Measurements from ENCODE around the gene TAF1D.
A peak's percentile ranks its signal among the peaks of the same experiment; 100 is the strongest.

The TAF1D gene

GRCh38 chr11:93744669-93745004 lies 3.3 kb upstream of the TAF1D start:
- TF ChIP-seq NFIC (IDR thresholded peaks at IDR 0.05) (no peak), ZBTB7A (IDR thresholded peaks at IDR 0.05; ENCODE audit: low read depth) (no peak), TCF12 (IDR thresholded peaks at IDR 0.05; ENCODE audit: low read depth) (no peak), CREB1 (IDR thresholded peaks at IDR 0.05; ENCODE audit: low read depth) (no peak), MAX (IDR thresholded peaks at IDR 0.05) (no peak), REST (IDR thresholded peaks at IDR 0.05; ENCODE audit: low read depth) (no peak), YY1 (IDR thresholded peaks at IDR 0.05; ENCODE audit: low read depth) (no peak), RAD21 (IDR thresholded peaks at IDR 0.05; ENCODE audit: low read depth) (no peak), FOXM1 (IDR thresholded peaks at IDR 0.05; ENCODE audit: borderline replicate concordance, low read depth) (no peak), CEBPB (IDR thresholded peaks at IDR 0.05) (no peak), EGR1 (IDR thresholded peaks at IDR 0.05) (no peak), EP300 (IDR thresholded peaks at IDR 0.05; ENCODE audit: borderline replicate concordance) (no peak)

GRCh38 chr11:93743291-93743690 lies 2.0 kb upstream of the TAF1D start:
- no peak for TF ChIP-seq YY1 (IDR thresholded peaks at IDR 0.05; ENCODE audit: low read depth)
- TF ChIP-seq TCF12 (IDR thresholded peaks at IDR 0.05; ENCODE audit: low read depth): no peak
- no peak for TF ChIP-seq MAX (IDR thresholded peaks at IDR 0.05)
- no peak for TF ChIP-seq CREB1 (IDR thresholded peaks at IDR 0.05; ENCODE audit: low read depth)
- TF ChIP-seq REST (IDR thresholded peaks at IDR 0.05; ENCODE audit: low read depth): no peak
- TF ChIP-seq ZBTB7A (IDR thresholded peaks at IDR 0.05; ENCODE audit: low read depth): no peak
- no peak for TF ChIP-seq FOXM1 (IDR thresholded peaks at IDR 0.05; ENCODE audit: borderline replicate concordance, low read depth)
- no peak for TF ChIP-seq USF1 (IDR thresholded peaks at IDR 0.05)

GRCh38 chr11:93741882-93742226 lies 559 bp upstream of the TAF1D start:
- TF ChIP-seq CEBPB (IDR thresholded peaks at IDR 0.05) (peak; percentile 80), EP300 (IDR thresholded peaks at IDR 0.05; ENCODE audit: borderline replicate concordance) (no peak), REST (IDR thresholded peaks at IDR 0.05; ENCODE audit: low read depth) (no peak), YY1 (IDR thresholded peaks at IDR 0.05; ENCODE audit: low read depth) (no peak), RAD21 (IDR thresholded peaks at IDR 0.05; ENCODE audit: low read depth) (no peak), NFIC (IDR thresholded peaks at IDR 0.05) (no peak), FOXM1 (IDR thresholded peaks at IDR 0.05; ENCODE audit: borderline replicate concordance, low read depth) (no peak)

GRCh38 chr11:93740730-93741093 lies 583 bp downstream of the TAF1D start:
- TF ChIP-seq TEAD4 (IDR thresholded peaks at IDR 0.05) (no peak), USF1 (IDR thresholded peaks at IDR 0.05) (peak; percentile 80), NFIC (IDR thresholded peaks at IDR 0.05) (no peak), YY1 (IDR thresholded peaks at IDR 0.05; ENCODE audit: low read depth) (no peak), MAX (IDR thresholded peaks at IDR 0.05) (peak; percentile 92), TAF1 (IDR thresholded peaks at IDR 0.05; ENCODE audit: low read depth) (no peak)

GRCh38 chr11:93740031-93740729 lies 1.1 kb downstream of the TAF1D start:
- no peak for TF ChIP-seq CREB1 (IDR thresholded peaks at IDR 0.05; ENCODE audit: low read depth)
- TF ChIP-seq MAX (IDR thresholded peaks at IDR 0.05): no peak
- TF ChIP-seq TCF12 (IDR thresholded peaks at IDR 0.05; ENCODE audit: low read depth): no peak
- no peak for TF ChIP-seq ZBTB7A (IDR thresholded peaks at IDR 0.05; ENCODE audit: low read depth)
- no peak for TF ChIP-seq NFIC (IDR thresholded peaks at IDR 0.05)
- TF ChIP-seq FOXM1 (IDR thresholded peaks at IDR 0.05; ENCODE audit: borderline replicate concordance, low read depth): no peak

Measured in Ishikawa (cell line).